Measurements from ENCODE around the gene SLX4. TPM values are rescaled to one million over a fixed set of nuclear protein-coding genes. Genes with fewer than 3 reads are reported as not detected.

Gene SLX4
- total and polyA plus RNA-seq, 2 donors (not counting 3 experiments of a cell fraction or from before 2014, with no cell fraction given), result 2.9 to 8.9 TPM

DNA sequence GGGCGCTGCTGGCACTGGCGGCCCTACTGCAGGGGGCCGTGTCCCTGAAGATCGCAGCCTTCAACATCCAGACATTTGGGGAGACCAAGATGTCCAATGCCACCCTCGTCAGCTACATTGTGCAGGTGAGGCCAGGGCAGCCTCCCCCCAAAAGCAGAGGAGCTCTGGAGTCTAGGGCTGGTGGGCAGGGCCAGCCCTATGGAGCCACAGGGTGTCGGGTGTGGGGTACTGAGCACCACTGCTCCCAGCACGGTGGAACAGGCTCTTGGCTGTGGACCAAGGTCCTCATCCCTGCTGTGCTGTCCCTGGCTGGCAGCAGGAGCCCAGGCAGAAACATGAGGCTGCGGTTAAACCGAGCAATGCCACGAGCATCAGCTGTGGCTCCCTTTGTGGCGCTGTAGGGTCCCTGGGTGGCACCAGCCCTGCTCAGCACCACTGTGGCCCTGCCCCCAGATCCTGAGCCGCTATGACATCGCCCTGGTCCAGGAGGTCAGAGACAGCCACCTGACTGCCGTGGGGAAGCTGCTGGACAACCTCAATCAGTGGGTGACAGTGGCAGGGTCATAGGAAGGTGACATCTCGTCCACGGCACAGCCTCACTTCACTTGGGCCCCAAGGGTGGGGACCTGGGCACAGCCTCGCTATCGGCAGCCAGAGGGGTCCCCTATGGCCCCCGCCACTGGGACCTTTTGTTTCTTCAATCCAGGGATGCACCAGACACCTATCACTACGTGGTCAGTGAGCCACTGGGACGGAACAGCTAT is 44.2 kb upstream of the SLX4 start:
- dilution Hi-C loops (cut with MboI; ENCODE audit: extremely low pct_ligation_motif_present, low sequenced_read_pairs) (no loop called here), intact Hi-C loops (cut with micrococcal nuclease) (no loop called here)
- Histone ChIP-seq H3K4me2 (ENCODE audit: insufficient read depth, low read length) (no peak overlapping the region), H3K36me3 (ENCODE audit: control insufficient read depth in 2 of 2, extremely low read depth in 1 of 2, insufficient read depth in 2 of 2, low read length in 2 of 2) (peaks cover 3 to 34% of the 10 kb centered on the region in 2 experiments), H3K79me2 (ENCODE audit: control insufficient read depth, insufficient read depth, low read length) (no peaks in the 10 kb centered on the region), H2AFZ (ENCODE audit: low read depth, low read length) (no peak overlapping the region), H3K9ac (replicated peaks; ENCODE audit: extremely low read depth, insufficient read depth, low read length) (no peak overlapping the region), H3K27ac (ENCODE audit: insufficient read depth, low read depth, low read length) (no peak overlapping the region), H3K9me1 (replicated peaks; ENCODE audit: control insufficient read depth, extremely low read depth, insufficient read depth, low read length) (no peaks in the 10 kb centered on the region), H3K4me1 (ENCODE audit: control insufficient read depth, extremely low read depth, insufficient read depth, low read length) (no peaks in the 10 kb centered on the region), H3K9me3 (replicated peaks; ENCODE audit: control insufficient read depth, insufficient read depth, low read length) (no peaks in the 10 kb centered on the region), H3K4me3 (replicated peaks in 1 of 3; ENCODE audit: insufficient read depth in 1 of 3, low read depth in 1 of 3, low read length in 3 of 3) (no peak overlapping the region), H4K20me1 (replicated peaks; ENCODE audit: control insufficient read depth, extremely low read depth, insufficient read depth, low read length) (no peaks in the 10 kb centered on the region), H3K27me3 (ENCODE audit: control insufficient read depth in 2 of 2, insufficient read depth in 2 of 2, low read length in 2 of 2) (no peaks in the 10 kb centered on the region)
- DNase-seq (ENCODE audit: low read depth, low spot score) (no peak), FAIRE-seq (no peak)
- TF ChIP-seq EZH2 (IDR thresholded peaks at IDR 0.05; ENCODE audit: borderline replicate concordance, low read depth, low read length, severe bottlenecking) (no peak), GATA2 (IDR thresholded peaks at IDR 0.05; ENCODE audit: insufficient read depth, insufficient read length, low read depth, low read length) (no peak), POLR2AphosphoS5 (IDR thresholded peaks at IDR 0.05; ENCODE audit: insufficient read depth, low read depth, low read length) (no peak), POLR2A (IDR thresholded peaks at IDR 0.05; ENCODE audit: low read depth, low read length) (no peak), JUN (IDR thresholded peaks at IDR 0.05; ENCODE audit: borderline replicate concordance, insufficient read depth, insufficient read length, low read depth) (no peak), MYC (IDR thresholded peaks at IDR 0.05; ENCODE audit: low read depth, low read length) (no peak), FOS (IDR thresholded peaks at IDR 0.05; ENCODE audit: borderline replicate concordance, insufficient read depth, low read length) (no peak)
- TF ChIP-seq, protein P1, sequence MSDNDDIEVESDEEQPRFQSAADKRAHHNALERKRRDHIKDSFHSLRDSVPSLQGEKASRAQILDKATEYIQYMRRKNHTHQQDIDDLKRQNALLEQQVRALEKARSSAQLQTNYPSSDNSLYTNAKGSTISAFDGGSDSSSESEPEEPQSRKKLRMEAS (IDR thresholded peaks at IDR 0.05; ENCODE audit: insufficient read depth, insufficient read length), result no peak
- TF ChIP-seq, protein P2, sequence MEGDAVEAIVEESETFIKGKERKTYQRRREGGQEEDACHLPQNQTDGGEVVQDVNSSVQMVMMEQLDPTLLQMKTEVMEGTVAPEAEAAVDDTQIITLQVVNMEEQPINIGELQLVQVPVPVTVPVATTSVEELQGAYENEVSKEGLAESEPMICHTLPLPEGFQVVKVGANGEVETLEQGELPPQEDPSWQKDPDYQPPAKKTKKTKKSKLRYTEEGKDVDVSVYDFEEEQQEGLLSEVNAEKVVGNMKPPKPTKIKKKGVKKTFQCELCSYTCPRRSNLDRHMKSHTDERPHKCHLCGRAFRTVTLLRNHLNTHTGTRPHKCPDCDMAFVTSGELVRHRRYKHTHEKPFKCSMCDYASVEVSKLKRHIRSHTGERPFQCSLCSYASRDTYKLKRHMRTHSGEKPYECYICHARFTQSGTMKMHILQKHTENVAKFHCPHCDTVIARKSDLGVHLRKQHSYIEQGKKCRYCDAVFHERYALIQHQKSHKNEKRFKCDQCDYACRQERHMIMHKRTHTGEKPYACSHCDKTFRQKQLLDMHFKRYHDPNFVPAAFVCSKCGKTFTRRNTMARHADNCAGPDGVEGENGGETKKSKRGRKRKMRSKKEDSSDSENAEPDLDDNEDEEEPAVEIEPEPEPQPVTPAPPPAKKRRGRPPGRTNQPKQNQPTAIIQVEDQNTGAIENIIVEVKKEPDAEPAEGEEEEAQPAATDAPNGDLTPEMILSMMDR (IDR thresholded peaks at IDR 0.05; ENCODE audit: extremely low read depth in 1 of 2, insufficient read depth in 1 of 2, low read depth in 1 of 2, low read length in 2 of 2), result no peak
- ChIA-PET POLR2A (no interaction called here), CTCF (interaction anchor here (1.1 to 1.9 kb wide), 2 partner anchors 8 to 207 kb away, joined by 3 to 5 read pairs; no protein-coding TSS in a partner anchor)
- BruUV-seq (replicated peaks), result no TSS peak
